GM12878 (cell line): Measurements from ENCODE around the gene HPSE.

Experiments used
- CREM ChIP-seq: IDR thresholded peaks from 2 replicates; pipeline ENCODE4 v1.6.1; 2014; ENCODE audit warnings: antibody characterized with exemption, low read depth
- EP300 ChIP-seq, 2 experiments: fragments of 150-350 bp in 1 of 2; IDR thresholded peaks; 2 replicates each; pipeline ENCODE4 v1.6.1; 2011 to 2012; ENCODE audit warnings: low read depth in 2 of 2, low read length in 2 of 2, borderline replicate concordance in 1 of 2, improper control_type of control experiment in 1 of 2, inconsistent platforms in 1 of 2; ENCODE audit not compliant: control insufficient read depth in 1 of 2
- ETV6 ChIP-seq, 2 experiments: fragments of 450-650 bp in 1 of 2; IDR thresholded peaks in 1 of 2; conservative IDR thresholded peaks in 1 of 2; 2 replicates each; pipeline ENCODE4 v1.6.1; 2014; ENCODE audit warnings: antibody characterized with exemption in 1 of 2, borderline replicate concordance in 1 of 2, low read depth in 1 of 2, mild to moderate bottlenecking in 1 of 2, moderate library complexity in 1 of 2
- MTA3 ChIP-seq: IDR thresholded peaks from 2 replicates; pipeline ENCODE4 v1.6.1; 2012; ENCODE audit warnings: low read length, inconsistent platforms, borderline replicate concordance
- MYC ChIP-seq: IDR thresholded peaks from 2 replicates; pipeline ENCODE4 v1.6.1; 2011; ENCODE audit warnings: mild to moderate bottlenecking, low read length, moderate library complexity, inconsistent platforms; ENCODE audit not compliant: insufficient read depth, insufficient replicate concordance, insufficient read length, severe bottlenecking
- NFXL1 ChIP-seq: fragments of 450-650 bp; IDR thresholded peaks from 2 replicates; pipeline ENCODE4 v1.6.1; 2017; ENCODE audit warnings: antibody characterized with exemption, mild to moderate bottlenecking, borderline replicate concordance
- RBBP5 ChIP-seq: fragments of 200-600 bp; sonication (generic); conservative IDR thresholded peaks from 2 replicates; pipeline ENCODE4 v1.6.1; 2016
- SREBF2 ChIP-seq: IDR thresholded peaks from 2 replicates; pipeline ENCODE4 v1.6.1; 2012; ENCODE audit warnings: mild to moderate bottlenecking, low read length
- TARDBP ChIP-seq: IDR thresholded peaks from 2 replicates; pipeline ENCODE4 v1.6.1; 2016; ENCODE audit warnings: borderline replicate concordance
- ZNF24 ChIP-seq: fragments of 450-650 bp; IDR thresholded peaks from 2 replicates; pipeline ENCODE4 v1.6.1; 2017; ENCODE audit warnings: antibody characterized with exemption, mild to moderate bottlenecking
- TF ChIP-seq, protein P1 (sequence below), 3 experiments: IDR thresholded peaks in 2 of 3; conservative IDR thresholded peaks in 1 of 3; 2 replicates each; pipeline ENCODE4 v1.5.1; 2011; ENCODE audit warnings: low read depth in 3 of 3, low read length in 3 of 3, mild to moderate bottlenecking in 3 of 3, control low read depth in 2 of 3, moderate library complexity in 2 of 3, inconsistent platforms in 1 of 3, mixed read lengths in 1 of 3; ENCODE audit not compliant: control insufficient read depth in 2 of 3, insufficient read depth in 1 of 3; ENCODE audit errors: extremely low read depth in 1 of 3
- TF ChIP-seq, protein P2 (sequence below): IDR thresholded peaks from 2 replicates; pipeline ENCODE4 v1.6.1; 2011; ENCODE audit warnings: low read depth, mild to moderate bottlenecking, low read length, moderate library complexity, borderline replicate concordance; ENCODE audit errors: extremely low read depth
- TF ChIP-seq, protein P3 (sequence below): IDR thresholded peaks from 2 replicates; pipeline ENCODE4 v1.6.1; 2012; ENCODE audit warnings: mild to moderate bottlenecking, low read depth, low read length

DNA sequence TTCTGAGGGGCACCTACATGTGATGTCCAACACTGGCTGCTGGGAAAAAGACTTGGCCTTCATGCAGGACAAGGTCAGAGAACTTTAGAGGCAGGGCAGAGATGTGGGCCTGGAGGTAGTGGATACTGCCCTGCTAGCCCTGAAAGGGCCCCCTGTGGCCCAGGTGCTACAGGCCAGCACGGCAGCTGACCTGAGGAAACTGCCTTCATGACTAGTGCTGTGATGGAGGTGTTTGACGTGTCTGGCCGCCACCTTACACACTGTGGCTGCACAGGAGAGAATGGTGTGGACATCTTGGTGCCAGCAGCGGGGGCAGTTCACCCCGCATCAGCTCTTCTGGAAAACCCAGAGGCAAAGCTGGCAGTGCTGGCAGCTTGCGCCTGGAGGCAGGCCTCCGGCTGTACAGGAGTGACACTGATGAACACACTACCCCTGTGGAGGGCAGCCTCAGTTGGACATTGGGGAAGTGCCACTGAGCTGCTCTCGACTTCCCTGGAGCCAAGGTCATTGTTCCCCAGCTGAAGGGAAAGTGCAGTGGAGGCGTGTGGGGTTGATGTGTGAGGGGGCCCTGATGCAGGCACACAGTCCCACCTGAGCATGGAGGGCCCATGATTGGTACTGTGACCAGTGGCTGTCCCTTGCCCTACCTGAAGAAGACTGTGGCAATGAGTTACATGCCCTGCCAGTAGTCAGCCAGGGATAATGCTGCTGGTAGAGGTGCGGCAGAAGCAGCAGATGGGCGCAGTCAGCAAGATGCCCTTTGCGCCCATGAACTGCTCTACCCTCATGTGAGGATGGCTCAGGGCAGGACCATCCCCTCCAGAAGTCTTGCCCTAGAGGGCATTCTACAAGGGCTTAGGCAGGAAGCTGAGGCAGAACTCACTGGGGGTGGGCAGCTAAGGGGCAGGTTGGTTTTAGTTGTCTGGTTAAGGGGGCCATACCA lies 87.0 kb downstream of the HPSE start:
- no peak for TF ChIP-seq ETV6 (conservative IDR thresholded peaks at IDR 0.05 in 1 of 2, IDR thresholded peaks at IDR 0.05 in 1 of 2; ENCODE audit: borderline replicate concordance in 1 of 2, low read depth in 1 of 2)
- TF ChIP-seq, protein P1, sequence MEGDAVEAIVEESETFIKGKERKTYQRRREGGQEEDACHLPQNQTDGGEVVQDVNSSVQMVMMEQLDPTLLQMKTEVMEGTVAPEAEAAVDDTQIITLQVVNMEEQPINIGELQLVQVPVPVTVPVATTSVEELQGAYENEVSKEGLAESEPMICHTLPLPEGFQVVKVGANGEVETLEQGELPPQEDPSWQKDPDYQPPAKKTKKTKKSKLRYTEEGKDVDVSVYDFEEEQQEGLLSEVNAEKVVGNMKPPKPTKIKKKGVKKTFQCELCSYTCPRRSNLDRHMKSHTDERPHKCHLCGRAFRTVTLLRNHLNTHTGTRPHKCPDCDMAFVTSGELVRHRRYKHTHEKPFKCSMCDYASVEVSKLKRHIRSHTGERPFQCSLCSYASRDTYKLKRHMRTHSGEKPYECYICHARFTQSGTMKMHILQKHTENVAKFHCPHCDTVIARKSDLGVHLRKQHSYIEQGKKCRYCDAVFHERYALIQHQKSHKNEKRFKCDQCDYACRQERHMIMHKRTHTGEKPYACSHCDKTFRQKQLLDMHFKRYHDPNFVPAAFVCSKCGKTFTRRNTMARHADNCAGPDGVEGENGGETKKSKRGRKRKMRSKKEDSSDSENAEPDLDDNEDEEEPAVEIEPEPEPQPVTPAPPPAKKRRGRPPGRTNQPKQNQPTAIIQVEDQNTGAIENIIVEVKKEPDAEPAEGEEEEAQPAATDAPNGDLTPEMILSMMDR (IDR thresholded peaks at IDR 0.05 in 2 of 3, conservative IDR thresholded peaks at IDR 0.05 in 1 of 3; ENCODE audit: control insufficient read depth in 2 of 3, extremely low read depth in 1 of 3, insufficient read depth in 1 of 3, low read depth in 3 of 3, low read length in 3 of 3) = no peak
- no peak for TF ChIP-seq MYC
- no peak for TF ChIP-seq CREM
- no peak for TF ChIP-seq RBBP5
- no peak for TF ChIP-seq ZNF24
- no peak for TF ChIP-seq NFXL1
- no peak for TF ChIP-seq MTA3
- no peak for TF ChIP-seq EP300 (IDR thresholded peaks at IDR 0.05; ENCODE audit: borderline replicate concordance in 1 of 2, control insufficient read depth in 1 of 2, low read depth in 2 of 2, low read length in 2 of 2)
- TF ChIP-seq SREBF2 = no peak
- no peak for TF ChIP-seq TARDBP
- TF ChIP-seq, protein P2, sequence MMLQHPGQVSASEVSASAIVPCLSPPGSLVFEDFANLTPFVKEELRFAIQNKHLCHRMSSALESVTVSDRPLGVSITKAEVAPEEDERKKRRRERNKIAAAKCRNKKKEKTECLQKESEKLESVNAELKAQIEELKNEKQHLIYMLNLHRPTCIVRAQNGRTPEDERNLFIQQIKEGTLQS = no peak
- TF ChIP-seq, protein P3, sequence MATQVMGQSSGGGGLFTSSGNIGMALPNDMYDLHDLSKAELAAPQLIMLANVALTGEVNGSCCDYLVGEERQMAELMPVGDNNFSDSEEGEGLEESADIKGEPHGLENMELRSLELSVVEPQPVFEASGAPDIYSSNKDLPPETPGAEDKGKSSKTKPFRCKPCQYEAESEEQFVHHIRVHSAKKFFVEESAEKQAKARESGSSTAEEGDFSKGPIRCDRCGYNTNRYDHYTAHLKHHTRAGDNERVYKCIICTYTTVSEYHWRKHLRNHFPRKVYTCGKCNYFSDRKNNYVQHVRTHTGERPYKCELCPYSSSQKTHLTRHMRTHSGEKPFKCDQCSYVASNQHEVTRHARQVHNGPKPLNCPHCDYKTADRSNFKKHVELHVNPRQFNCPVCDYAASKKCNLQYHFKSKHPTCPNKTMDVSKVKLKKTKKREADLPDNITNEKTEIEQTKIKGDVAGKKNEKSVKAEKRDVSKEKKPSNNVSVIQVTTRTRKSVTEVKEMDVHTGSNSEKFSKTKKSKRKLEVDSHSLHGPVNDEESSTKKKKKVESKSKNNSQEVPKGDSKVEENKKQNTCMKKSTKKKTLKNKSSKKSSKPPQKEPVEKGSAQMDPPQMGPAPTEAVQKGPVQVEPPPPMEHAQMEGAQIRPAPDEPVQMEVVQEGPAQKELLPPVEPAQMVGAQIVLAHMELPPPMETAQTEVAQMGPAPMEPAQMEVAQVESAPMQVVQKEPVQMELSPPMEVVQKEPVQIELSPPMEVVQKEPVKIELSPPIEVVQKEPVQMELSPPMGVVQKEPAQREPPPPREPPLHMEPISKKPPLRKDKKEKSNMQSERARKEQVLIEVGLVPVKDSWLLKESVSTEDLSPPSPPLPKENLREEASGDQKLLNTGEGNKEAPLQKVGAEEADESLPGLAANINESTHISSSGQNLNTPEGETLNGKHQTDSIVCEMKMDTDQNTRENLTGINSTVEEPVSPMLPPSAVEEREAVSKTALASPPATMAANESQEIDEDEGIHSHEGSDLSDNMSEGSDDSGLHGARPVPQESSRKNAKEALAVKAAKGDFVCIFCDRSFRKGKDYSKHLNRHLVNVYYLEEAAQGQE = no peak
